Brain microvascular endothelial cell (primary cell): ENCODE results near the gene STXBP1.

Source experiments
- DNase-seq: peaks from one replicate; pipeline ENCODE4 v3.0.0-alpha.2; 2020
- H3K27ac ChIP-seq: fragments of 250-450 bp; sonication (Bioruptor Pico); 2 replicates; pipeline ENCODE4 v1.5.1; 2020; ENCODE audit warnings: mild to moderate bottlenecking, moderate library complexity
- H3K27me3 ChIP-seq: fragments of 250-450 bp; sonication (Bioruptor Pico); replicated peaks from 2 replicates; pipeline ENCODE4 v1.5.1; 2020; ENCODE audit warnings: mild to moderate bottlenecking
- H3K36me3 ChIP-seq: fragments of 250-450 bp; sonication (Bioruptor Pico); replicated peaks from 2 replicates; pipeline ENCODE4 v1.5.1; 2020; ENCODE audit warnings: mild to moderate bottlenecking
- H3K4me3 ChIP-seq: 2 replicates; pipeline ENCODE4 v1.5.1; 2011; ENCODE audit warnings: low read depth, mild to moderate bottlenecking, control low read depth, low read length, moderate library complexity
- in situ Hi-C: cut with HindIII; loops from 2 replicates; pipeline ENCODE4 v1.10.0; 2017; ENCODE audit warnings: low sequenced_read_pairs, low pct_ligation_motif_present
- TF ChIP-seq, protein P1 (sequence below): IDR thresholded peaks from 2 replicates; pipeline ENCODE4 v1.5.1; 2011; ENCODE audit warnings: low read depth, mild to moderate bottlenecking, moderate library complexity, low read length, control low read depth, inconsistent platforms; ENCODE audit errors: missing control alignments

The STXBP1 gene

DNA sequence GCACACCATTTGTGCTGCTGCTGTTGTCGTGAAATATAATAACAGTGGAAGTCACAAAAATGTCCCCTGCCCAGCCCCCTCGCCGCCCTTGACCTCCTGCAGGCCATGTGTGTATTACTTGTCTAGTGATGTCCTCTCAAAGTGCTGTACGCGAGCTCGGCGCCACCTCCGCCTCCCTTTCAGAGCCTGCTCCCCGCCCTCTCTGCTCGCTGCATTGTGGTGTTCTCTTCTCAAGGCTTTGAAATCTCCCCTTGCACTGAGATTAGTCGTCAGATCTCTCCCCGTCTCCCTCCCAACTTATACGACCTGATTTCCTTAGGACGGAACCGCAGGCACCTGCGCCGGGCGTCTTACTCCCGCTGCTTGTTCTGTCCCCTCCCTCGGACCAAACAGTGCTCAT is 80.0 kb downstream of the STXBP1 start:
- H3K27me3 ChIP-seq, result no peaks in the 10 kb centered on the region
- DNase-seq, result no peak
- in situ Hi-C loops, result no loop called here
- H3K27ac ChIP-seq, result no peak overlapping the region
- no peak overlapping the region for H3K4me3 ChIP-seq
- H3K36me3 ChIP-seq, result no peaks in the 10 kb centered on the region
- TF ChIP-seq, protein P1, sequence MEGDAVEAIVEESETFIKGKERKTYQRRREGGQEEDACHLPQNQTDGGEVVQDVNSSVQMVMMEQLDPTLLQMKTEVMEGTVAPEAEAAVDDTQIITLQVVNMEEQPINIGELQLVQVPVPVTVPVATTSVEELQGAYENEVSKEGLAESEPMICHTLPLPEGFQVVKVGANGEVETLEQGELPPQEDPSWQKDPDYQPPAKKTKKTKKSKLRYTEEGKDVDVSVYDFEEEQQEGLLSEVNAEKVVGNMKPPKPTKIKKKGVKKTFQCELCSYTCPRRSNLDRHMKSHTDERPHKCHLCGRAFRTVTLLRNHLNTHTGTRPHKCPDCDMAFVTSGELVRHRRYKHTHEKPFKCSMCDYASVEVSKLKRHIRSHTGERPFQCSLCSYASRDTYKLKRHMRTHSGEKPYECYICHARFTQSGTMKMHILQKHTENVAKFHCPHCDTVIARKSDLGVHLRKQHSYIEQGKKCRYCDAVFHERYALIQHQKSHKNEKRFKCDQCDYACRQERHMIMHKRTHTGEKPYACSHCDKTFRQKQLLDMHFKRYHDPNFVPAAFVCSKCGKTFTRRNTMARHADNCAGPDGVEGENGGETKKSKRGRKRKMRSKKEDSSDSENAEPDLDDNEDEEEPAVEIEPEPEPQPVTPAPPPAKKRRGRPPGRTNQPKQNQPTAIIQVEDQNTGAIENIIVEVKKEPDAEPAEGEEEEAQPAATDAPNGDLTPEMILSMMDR, result no peak

DNA sequence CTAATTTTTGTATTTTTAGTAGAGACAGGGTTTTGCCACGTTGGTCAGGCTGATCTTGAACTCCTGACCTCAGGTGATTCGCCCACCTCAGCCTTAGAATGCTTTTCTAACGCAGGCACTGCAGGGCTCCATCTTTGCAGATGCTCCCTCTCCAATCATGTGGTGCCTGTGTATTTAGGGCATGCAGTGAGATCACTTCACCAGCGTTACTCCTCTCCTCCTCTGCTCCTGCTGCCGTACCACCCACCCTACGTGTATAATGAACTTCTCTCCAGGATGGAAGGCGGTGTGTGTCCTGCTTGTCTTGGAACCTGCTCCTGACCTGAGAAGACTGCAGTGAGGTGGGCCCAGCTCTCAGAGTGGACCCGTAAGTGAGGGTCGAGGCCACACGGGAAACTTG is 81.1 kb downstream of the STXBP1 start:
- no peaks in the 10 kb centered on the region for H3K27me3 ChIP-seq
- H3K27ac ChIP-seq, result no peak overlapping the region
- no peak overlapping the region for H3K4me3 ChIP-seq
- no peaks in the 10 kb centered on the region for H3K36me3 ChIP-seq
- in situ Hi-C loops, result no loop called here
- TF ChIP-seq, protein P1, result no peak
- DNase-seq, result no peak

DNA sequence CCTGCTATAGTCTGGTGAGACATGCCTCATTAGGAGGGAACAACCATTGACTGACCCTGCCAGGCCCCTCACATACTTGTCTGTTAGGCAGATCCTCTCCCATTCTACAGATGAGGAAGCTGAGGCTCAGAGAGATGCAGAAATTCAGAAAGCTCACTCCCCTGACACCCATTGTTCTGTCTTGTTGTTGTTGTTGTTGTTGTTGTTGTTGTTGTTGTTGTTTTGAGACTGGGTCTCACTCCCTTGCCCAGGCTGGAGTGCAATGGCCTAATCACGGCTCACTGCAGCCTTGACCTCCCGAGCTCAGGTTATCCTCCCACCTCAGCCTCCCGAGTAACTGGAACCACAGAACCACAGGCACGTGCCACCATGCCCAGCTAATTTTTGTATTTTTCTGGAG is 81.6 kb downstream of the STXBP1 start:
- in situ Hi-C loops, result no loop called here
- TF ChIP-seq, protein P1, result no peak
- Histone ChIP-seq H3K27ac (no peak overlapping the region), H3K27me3 (no peaks in the 10 kb centered on the region), H3K36me3 (no peaks in the 10 kb centered on the region), H3K4me3 (no peak overlapping the region)
- no peak for DNase-seq

DNA sequence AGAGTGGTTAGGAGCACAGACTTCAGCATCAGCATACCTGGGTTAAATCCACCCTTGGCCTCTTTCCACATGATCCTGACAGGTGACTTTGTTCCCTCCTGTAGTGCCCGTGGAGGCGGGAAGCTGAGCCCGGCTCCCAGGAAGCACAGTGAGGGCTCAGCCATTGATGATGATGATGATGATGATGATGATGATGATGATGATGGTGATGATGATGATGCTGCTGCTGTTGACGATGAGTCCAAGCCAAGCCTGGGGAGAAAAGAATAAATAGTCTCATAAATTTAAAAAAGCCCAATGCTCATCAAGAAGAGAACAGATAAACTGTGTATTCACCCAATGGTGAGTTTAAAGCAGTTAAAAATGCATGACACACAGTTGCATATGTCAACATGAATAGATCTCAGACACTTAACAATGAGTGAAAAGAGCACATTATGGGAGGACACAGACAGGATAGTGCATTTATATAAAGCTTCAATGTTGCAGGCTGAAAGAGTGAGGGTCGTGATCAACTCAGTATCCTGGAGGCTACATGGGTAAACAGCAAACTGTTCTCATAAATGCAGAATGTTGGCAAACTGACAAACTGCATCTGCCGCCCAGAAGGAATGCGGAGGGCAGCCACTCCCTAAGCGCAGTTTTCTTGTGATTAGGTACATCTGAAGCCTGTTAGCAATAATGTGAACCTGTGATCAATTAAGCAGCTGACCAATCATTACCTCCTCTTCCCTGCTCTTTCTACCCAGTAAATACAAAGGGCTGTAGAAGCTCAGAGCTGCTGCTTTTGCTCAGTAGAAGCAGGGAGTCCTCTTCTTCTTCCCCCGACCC is 83.0 kb downstream of the STXBP1 start:
- in situ Hi-C loops, result no loop called here
- H3K36me3 ChIP-seq, result no peaks in the 10 kb centered on the region
- TF ChIP-seq, protein P1, result no peak
- H3K27ac ChIP-seq, result no peak overlapping the region
- no peak for DNase-seq
- no peak overlapping the region for H3K4me3 ChIP-seq
- no peaks in the 10 kb centered on the region for H3K27me3 ChIP-seq

DNA sequence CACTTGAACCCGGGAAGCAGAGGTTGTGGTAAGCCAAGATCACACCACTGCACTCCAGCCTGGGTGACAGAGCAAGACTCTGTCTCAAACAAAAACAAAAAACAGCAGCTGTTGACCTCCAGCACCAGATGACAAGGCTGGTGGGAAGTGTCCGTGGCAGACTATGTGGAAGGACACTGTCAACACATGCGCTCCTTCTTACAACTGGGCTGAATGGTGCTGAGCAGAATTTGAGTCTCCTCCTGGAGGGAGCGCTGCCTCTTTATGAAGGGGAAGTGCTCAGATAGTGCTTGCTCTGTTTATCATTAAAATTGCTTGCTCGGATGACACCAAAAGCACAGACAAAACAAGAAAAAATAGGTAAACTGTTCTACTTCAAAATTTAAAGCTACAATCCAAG is 85.5 kb downstream of the STXBP1 start:
- no peaks in the 10 kb centered on the region for H3K36me3 ChIP-seq
- H3K4me3 ChIP-seq, result no peak overlapping the region
- TF ChIP-seq, protein P1, result no peak
- H3K27ac ChIP-seq, result no peak overlapping the region
- no peak for DNase-seq
- no peaks in the 10 kb centered on the region for H3K27me3 ChIP-seq
- in situ Hi-C loops, result no loop called here

DNA sequence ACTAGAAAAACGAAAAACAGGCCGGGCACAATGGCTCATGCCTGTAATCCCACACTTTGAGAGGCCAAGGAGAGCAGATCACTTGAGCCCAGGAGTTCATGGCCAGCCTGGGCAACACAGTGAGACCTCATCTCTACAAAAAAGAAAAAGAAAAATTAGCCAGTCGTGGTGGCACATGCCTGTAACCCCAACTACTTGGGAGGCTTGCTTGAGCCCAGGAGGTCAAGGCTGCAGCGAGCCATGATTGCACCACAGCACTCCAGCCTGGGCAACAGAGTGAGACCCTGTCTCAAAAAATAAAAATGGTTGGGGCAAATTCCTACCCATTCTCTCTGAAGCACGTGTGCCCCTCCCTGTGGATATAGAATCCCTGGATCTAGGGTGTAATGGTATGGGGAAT is 86.3 kb downstream of the STXBP1 start:
- H3K27me3 ChIP-seq, result no peaks in the 10 kb centered on the region
- DNase-seq, result no peak
- no peaks in the 10 kb centered on the region for H3K36me3 ChIP-seq
- no peak overlapping the region for H3K27ac ChIP-seq
- no peak overlapping the region for H3K4me3 ChIP-seq
- in situ Hi-C loops, result no loop called here
- TF ChIP-seq, protein P1, result no peak
